Measurements from ENCODE around the gene TP63.

GRCh38 chr3:189664311-189664710 is 33.1 kb downstream of the TP63 start:
- TF ChIP-seq, protein P1, sequence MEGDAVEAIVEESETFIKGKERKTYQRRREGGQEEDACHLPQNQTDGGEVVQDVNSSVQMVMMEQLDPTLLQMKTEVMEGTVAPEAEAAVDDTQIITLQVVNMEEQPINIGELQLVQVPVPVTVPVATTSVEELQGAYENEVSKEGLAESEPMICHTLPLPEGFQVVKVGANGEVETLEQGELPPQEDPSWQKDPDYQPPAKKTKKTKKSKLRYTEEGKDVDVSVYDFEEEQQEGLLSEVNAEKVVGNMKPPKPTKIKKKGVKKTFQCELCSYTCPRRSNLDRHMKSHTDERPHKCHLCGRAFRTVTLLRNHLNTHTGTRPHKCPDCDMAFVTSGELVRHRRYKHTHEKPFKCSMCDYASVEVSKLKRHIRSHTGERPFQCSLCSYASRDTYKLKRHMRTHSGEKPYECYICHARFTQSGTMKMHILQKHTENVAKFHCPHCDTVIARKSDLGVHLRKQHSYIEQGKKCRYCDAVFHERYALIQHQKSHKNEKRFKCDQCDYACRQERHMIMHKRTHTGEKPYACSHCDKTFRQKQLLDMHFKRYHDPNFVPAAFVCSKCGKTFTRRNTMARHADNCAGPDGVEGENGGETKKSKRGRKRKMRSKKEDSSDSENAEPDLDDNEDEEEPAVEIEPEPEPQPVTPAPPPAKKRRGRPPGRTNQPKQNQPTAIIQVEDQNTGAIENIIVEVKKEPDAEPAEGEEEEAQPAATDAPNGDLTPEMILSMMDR (IDR thresholded peaks at IDR 0.05; ENCODE audit: insufficient read depth, low read depth, low read length): no peak
- no peak for TF ChIP-seq EZH2 (IDR thresholded peaks at IDR 0.05; ENCODE audit: insufficient read depth, low read length)

Data from astrocyte (in vitro differentiated cells and primary cell).